Measurements from ENCODE around the gene PGM5. TPM values are rescaled to one million over a fixed set of nuclear protein-coding genes. Genes with fewer than 3 reads are reported as not detected.

The PGM5 gene
- total and polyA plus RNA-seq, 3 experiments from 2014 or later = not detected

GRCh38 chr9:68577774-68578591, 221.6 kb downstream of the PGM5 start:
- H3K27ac ChIP-seq (ENCODE audit: low read depth, low read length) = no peak overlapping the region
- no peaks in the 10 kb centered on the region for H3K4me1 ChIP-seq (ENCODE audit: insufficient read depth, low read length)
- H3K36me3 ChIP-seq (ENCODE audit: insufficient read depth, low read length) = no peaks in the 10 kb centered on the region
- H3K9me3 ChIP-seq (ENCODE audit: low read length) = no peaks in the 10 kb centered on the region
- H3K4me3 ChIP-seq (ENCODE audit: low read length) = no peak overlapping the region
- CTCF ChIA-PET = no interaction called here
- no peak overlapping the region for H3K4me3 Mint-ChIP-seq
- H3K9me3 Mint-ChIP-seq = no peaks in the 10 kb centered on the region
- POLR2A ChIA-PET = no interaction called here
- no peak overlapping the region for H3K27ac Mint-ChIP-seq
- no peak for DNase-seq
- H3K27me3 Mint-ChIP-seq = peaks cover 11 to 16% of the 10 kb centered on the region in 2 donors
- H3K27me3 ChIP-seq (ENCODE audit: insufficient read depth, low read length, poor library complexity, severe bottlenecking) = no peaks in the 10 kb centered on the region
- no peaks in the 10 kb centered on the region for H3K4me1 Mint-ChIP-seq
- H3K36me3 Mint-ChIP-seq = no peaks in the 10 kb centered on the region

Other genes with a start within 250 kb of the PGM5 start
- gene ZNG1C, start 114.6 kb upstream of the PGM5 start, total RNA-seq = 10 to 100 TPM; 31.2 to 39.5 TPM
- gene ZNG1C, start 114.6 kb upstream of the PGM5 start, polyA plus RNA-seq = 25.6 TPM
- not detected for gene FOXD4L3, start 53.7 kb upstream of the PGM5 start, total RNA-seq
- gene FOXD4L3, start 53.7 kb upstream of the PGM5 start, polyA plus RNA-seq = not detected
- not detected for gene TMEM252, start 184.3 kb downstream of the PGM5 start, total RNA-seq
- not detected for gene TMEM252, start 184.3 kb downstream of the PGM5 start, polyA plus RNA-seq